Panc1 (cell line): ENCODE measurements around the gene CNTN4. TPM values are rescaled to one million over a fixed set of nuclear protein-coding genes. Genes with fewer than 3 reads are reported as not detected.

Experiments used
- ATAC-seq: fragments of 200-7000 bp; cut with Tn5 transposase; 2 replicates; pipeline ENCODE4 v1.9.1; 2020; ENCODE audit warnings: mild to moderate bottlenecking, moderate library complexity
- BruUV-seq: library from RNA; stranded (reverse); fragments of 400-500 nt; replicated peaks from 2 replicates; lab custom pipeline; 2021; lab: Mats Ljungman, UMichigan
- CTCF ChIA-PET: fragments of 300-600 bp; sonication (Branson Sonifier 250); formaldehyde crosslinking; loops from one replicate; lab custom pipeline; 2022; ENCODE audit warnings: antibody characterized with exemption; lab: Charles Lee
- POLR2A ChIA-PET: fragments of 300-600 bp; sonication (Branson Sonifier 250); formaldehyde crosslinking; loops from one replicate; lab custom pipeline; 2022; ENCODE audit warnings: antibody characterized with exemption; lab: Charles Lee
- DNase-seq: peaks from one replicate; pipeline ENCODE4 v3.0.0-alpha.2; 2010; ENCODE audit warnings: low read depth, low spot score
- H3K27ac ChIP-seq: 2 replicates; pipeline ENCODE4 v1.5.1; 2011; ENCODE audit warnings: mild to moderate bottlenecking, low read length, inconsistent platforms
- H3K27me3 ChIP-seq: fragments of 200-500 bp; sonication (Bioruptor generic); 2 replicates; pipeline ENCODE4 v1.6.0; 2014; ENCODE audit warnings: low read length, inconsistent platforms; ENCODE audit not compliant: control insufficient read depth, insufficient read depth
- H3K36me3 ChIP-seq: fragments of 200-500 bp; sonication (Bioruptor generic); 2 replicates; pipeline ENCODE4 v1.5.1; 2014; ENCODE audit warnings: inconsistent platforms, mild to moderate bottlenecking, low read length, moderate library complexity; ENCODE audit not compliant: control insufficient read depth, insufficient read depth
- H3K4me1 ChIP-seq: 2 replicates; pipeline ENCODE4 v1.5.1; 2011; ENCODE audit warnings: inconsistent platforms, mild to moderate bottlenecking, low read length, moderate library complexity; ENCODE audit not compliant: control insufficient read depth, insufficient read depth
- H3K4me3 ChIP-seq, 2 experiments: 2 replicates each; pipeline ENCODE4 v1.5.1; 2011 to 2012; ENCODE audit warnings: low read depth in 2 of 2, low read length in 2 of 2, mild to moderate bottlenecking in 2 of 2, inconsistent platforms in 1 of 2, moderate library complexity in 1 of 2
- H3K9me3 ChIP-seq: fragments of 200-500 bp; sonication (Bioruptor generic); 2 replicates; pipeline ENCODE4 v1.5.1; 2014; ENCODE audit warnings: low read depth, mild to moderate bottlenecking, inconsistent platforms, low read length, moderate library complexity; ENCODE audit not compliant: control insufficient read depth, insufficient read depth
- POLR2AphosphoS5 ChIP-seq: IDR thresholded peaks from 2 replicates; pipeline ENCODE4 v1.6.1; 2012; ENCODE audit warnings: mild to moderate bottlenecking, low read depth, low read length, moderate library complexity
- REST ChIP-seq, 2 experiments: IDR thresholded peaks; 2 replicates each; pipeline ENCODE4 v1.6.1; 2011 to 2012; ENCODE audit warnings: low read depth in 2 of 2, control low read depth in 1 of 2, low read length in 1 of 2, mild to moderate bottlenecking in 1 of 2, moderate library complexity in 1 of 2; ENCODE audit not compliant: insufficient read depth in 1 of 2
- SIN3A ChIP-seq: IDR thresholded peaks from 2 replicates; pipeline ENCODE4 v1.6.1; 2012; ENCODE audit warnings: low read depth, mild to moderate bottlenecking, low read length, moderate library complexity, borderline replicate concordance; ENCODE audit not compliant: insufficient read depth
- TCF7L2 ChIP-seq: IDR thresholded peaks from 2 replicates; pipeline ENCODE4 v1.6.1; 2011; ENCODE audit warnings: mild to moderate bottlenecking, low read depth, low read length, inconsistent platforms
- in situ Hi-C: cut with HindIII; loops from 2 replicates; pipeline ENCODE4 v1.10.0; 2016; ENCODE audit warnings: low sequenced_read_pairs, low pct_unique_long_range_greater_than_20kb
- intact Hi-C: fragments of 100-400 bp; cut with micrococcal nuclease; formaldehyde crosslinking; loops from one replicate; pipeline ENCODE4 v1.10.0; 2022; ENCODE audit not compliant: unreplicated experiment
- total RNA-seq: library from RNA; stranded (reverse); gene quantifications from one replicate; pipeline ENCODE4 v1.2.1, GENCODE V29; 2021; ENCODE audit not compliant: unreplicated experiment
- TF ChIP-seq, protein P1 (sequence below): fragments of 450-650 bp; IDR thresholded peaks from 2 replicates; pipeline ENCODE4 v1.5.1; 2017; ENCODE audit warnings: mild to moderate bottlenecking

CNTN4 gene
- total RNA-seq, 1 experiment from 2014 or later = not detected

DNA sequence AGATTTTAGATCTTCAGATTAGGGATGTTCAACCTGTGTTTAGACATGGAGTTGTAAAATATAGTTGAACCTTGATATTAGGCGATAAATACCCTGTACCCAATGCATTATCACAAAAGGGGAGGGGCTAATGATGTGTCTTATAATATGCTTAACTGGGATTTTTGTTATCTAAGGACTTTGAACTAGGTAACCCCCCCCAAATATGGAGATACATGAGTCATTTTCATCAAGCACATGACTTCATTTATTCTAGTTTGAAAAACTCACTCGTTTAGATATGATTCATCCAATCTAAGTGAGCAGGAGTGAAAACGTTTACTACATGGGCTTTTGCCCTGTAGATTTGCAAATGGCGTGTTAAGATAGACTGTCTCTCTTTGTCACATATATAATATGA, 799.2 kb downstream of the CNTN4 start:
- TF ChIP-seq POLR2AphosphoS5 (no peak), REST (IDR thresholded peaks at IDR 0.05; ENCODE audit: insufficient read depth in 1 of 2, low read depth in 2 of 2, low read length in 1 of 2) (no peak), TCF7L2 (no peak), SIN3A (no peak)
- ATAC-seq (no peak), DNase-seq (no peak)
- in situ Hi-C loops (no loop called here), intact Hi-C loops (no loop called here)
- H3K27ac ChIP-seq = no peak overlapping the region
- ChIA-PET POLR2A (no interaction called here), CTCF (no interaction called here)
- H3K4me1 ChIP-seq = no peaks in the 10 kb centered on the region
- H3K4me3 ChIP-seq = no peak overlapping the region
- BruUV-seq = no TSS peak
- no peaks in the 10 kb centered on the region for H3K36me3 ChIP-seq
- H3K27me3 ChIP-seq = no peaks in the 10 kb centered on the region
- H3K9me3 ChIP-seq = no peaks in the 10 kb centered on the region

- no TSS peak for BruUV-seq
- no peak for ATAC-seq
- ChIA-PET POLR2A (no interaction called here), CTCF (interaction anchor here (0.6 kb wide), 1 partner anchor 305 kb away, joined by 3 read pairs; no protein-coding TSS in a partner anchor)
- no peak for DNase-seq
- no peak overlapping the region for H3K4me3 ChIP-seq
- no peaks in the 10 kb centered on the region for H3K36me3 ChIP-seq
- H3K27me3 ChIP-seq = no peaks in the 10 kb centered on the region
- TF ChIP-seq, protein P1, sequence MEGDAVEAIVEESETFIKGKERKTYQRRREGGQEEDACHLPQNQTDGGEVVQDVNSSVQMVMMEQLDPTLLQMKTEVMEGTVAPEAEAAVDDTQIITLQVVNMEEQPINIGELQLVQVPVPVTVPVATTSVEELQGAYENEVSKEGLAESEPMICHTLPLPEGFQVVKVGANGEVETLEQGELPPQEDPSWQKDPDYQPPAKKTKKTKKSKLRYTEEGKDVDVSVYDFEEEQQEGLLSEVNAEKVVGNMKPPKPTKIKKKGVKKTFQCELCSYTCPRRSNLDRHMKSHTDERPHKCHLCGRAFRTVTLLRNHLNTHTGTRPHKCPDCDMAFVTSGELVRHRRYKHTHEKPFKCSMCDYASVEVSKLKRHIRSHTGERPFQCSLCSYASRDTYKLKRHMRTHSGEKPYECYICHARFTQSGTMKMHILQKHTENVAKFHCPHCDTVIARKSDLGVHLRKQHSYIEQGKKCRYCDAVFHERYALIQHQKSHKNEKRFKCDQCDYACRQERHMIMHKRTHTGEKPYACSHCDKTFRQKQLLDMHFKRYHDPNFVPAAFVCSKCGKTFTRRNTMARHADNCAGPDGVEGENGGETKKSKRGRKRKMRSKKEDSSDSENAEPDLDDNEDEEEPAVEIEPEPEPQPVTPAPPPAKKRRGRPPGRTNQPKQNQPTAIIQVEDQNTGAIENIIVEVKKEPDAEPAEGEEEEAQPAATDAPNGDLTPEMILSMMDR = no peak
- no peak for TF ChIP-seq REST (IDR thresholded peaks at IDR 0.05; ENCODE audit: insufficient read depth in 1 of 2, low read depth in 2 of 2, low read length in 1 of 2)
- no peak for TF ChIP-seq POLR2AphosphoS5
- TF ChIP-seq TCF7L2 = no peak
- in situ Hi-C loops (no loop called here), intact Hi-C loops (no loop called here)
- H3K27ac ChIP-seq = no peak overlapping the region
- H3K4me1 ChIP-seq = no peaks in the 10 kb centered on the region
- no peaks in the 10 kb centered on the region for H3K9me3 ChIP-seq
Observed at GRCh38 chr3:2898591-2899353, 800.1 kb downstream of the CNTN4 start.
